Peyer's patch (tissue), 4 donors: ENCODE data around the gene WDR5. TPM values are rescaled to one million over a fixed set of nuclear protein-coding genes. Genes with fewer than 3 reads are reported as not detected.

Source experiments
- DNase-seq, 3 donors: peaks; one replicate each; pipeline ENCODE4 v3.0.0-alpha.2; 2017 to 2019
- H3K27ac ChIP-seq, 4 donors: fragments of 200-600 bp; sonication (generic); one replicate each; pipeline ENCODE4 v1.5.1; 2016 to 2019
- H3K27me3 ChIP-seq, 2 donors: fragments of 200-600 bp; sonication (generic); one replicate each; pipeline ENCODE4 v1.5.1; 2019
- H3K36me3 ChIP-seq, 3 donors: fragments of 200-600 bp; sonication (generic); one replicate each; pipeline ENCODE4 v1.5.1; 2016 to 2019
- H3K4me1 ChIP-seq, 4 donors: fragments of 200-600 bp; sonication (generic); one replicate each; pipeline ENCODE4 v1.5.1; 2016 to 2019
- H3K4me3 ChIP-seq, 4 donors: fragments of 200-600 bp; sonication (generic); 1 replicate in 3 of 4; 2 replicates in 1 of 4; pipeline ENCODE4 v1.5.1; 2016 to 2019; ENCODE audit warnings: mild to moderate bottlenecking in 1 of 4
- H3K9me3 ChIP-seq, 4 donors: fragments of 200-600 bp; sonication (generic); one replicate each; pipeline ENCODE4 v1.5.1; 2016 to 2019; ENCODE audit warnings: mild to moderate bottlenecking in 1 of 4
- CTCF ChIP-seq, 6 experiments: fragments of 450-650 bp in 4 of 6; fragments of 200-600 bp in 2 of 6; sonication (generic) in 1 of 6; IDR thresholded peaks; one replicate each; pipeline ENCODE4 v1.5.1; 2017 to 2019; ENCODE audit warnings: antibody characterized with exemption in 6 of 6, mild to moderate bottlenecking in 3 of 6, moderate library complexity in 1 of 6
- POLR2A ChIP-seq, 2 donors: fragments of 450-650 bp; IDR thresholded peaks; one replicate each; pipeline ENCODE4 v1.5.1; 2017; ENCODE audit warnings: antibody characterized with exemption in 2 of 2, mild to moderate bottlenecking in 2 of 2, moderate library complexity in 2 of 2
- total RNA-seq, 4 donors: library from RNA; depleted of rRNA; stranded (reverse); fragments of >200 nt; gene quantifications; one replicate each; pipeline ENCODE4 v1.1.0, GENCODE V29; 2016

The WDR5 gene
- total RNA-seq, 4 donors from 2014 or later: 21.4 to 34.7 (median 24.2) TPM

DNA sequence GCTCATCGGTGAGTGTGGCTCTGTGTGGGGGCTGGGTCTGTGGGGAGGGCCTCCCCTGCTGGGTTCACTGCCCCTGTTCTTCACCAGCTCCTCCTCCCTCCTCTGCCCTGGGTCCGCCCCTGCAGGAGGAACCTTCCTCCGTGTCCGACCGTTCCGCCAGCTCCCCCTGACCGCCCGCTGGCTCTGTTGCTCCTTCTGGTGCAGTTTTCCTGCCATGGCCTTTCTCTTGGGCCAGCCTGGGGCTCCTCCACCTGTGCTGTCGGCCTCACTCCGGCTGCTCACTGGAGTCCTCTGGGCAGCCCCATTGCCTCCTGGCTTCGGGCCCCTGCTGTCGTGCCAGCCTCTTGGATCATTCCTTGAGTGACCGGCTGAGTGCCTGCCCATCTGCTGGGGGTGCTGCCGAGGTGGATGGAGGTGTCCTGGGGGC, 16.2 kb downstream of the WDR5 start:
- TF ChIP-seq POLR2A (IDR thresholded peaks at IDR 0.05) (no peak), CTCF (IDR thresholded peaks at IDR 0.05) (no peak)
- no peak for DNase-seq
- no peak overlapping the region for H3K4me3 ChIP-seq
- H3K9me3 ChIP-seq: no peaks in the 10 kb centered on the region
- H3K27ac ChIP-seq: no peak overlapping the region
- H3K36me3 ChIP-seq: peaks cover 0 to 97% (median 0%) of the 10 kb centered on the region in 3 donors
- no peaks in the 10 kb centered on the region for H3K27me3 ChIP-seq
- H3K4me1 ChIP-seq: no peaks in the 10 kb centered on the region

GRCh38 chr9:134152488-134152887, 16.6 kb downstream of the WDR5 start:
- DNase-seq: no peak
- no peak overlapping the region for H3K27ac ChIP-seq
- no peaks in the 10 kb centered on the region for H3K4me1 ChIP-seq
- H3K4me3 ChIP-seq: no peak overlapping the region
- H3K9me3 ChIP-seq: no peaks in the 10 kb centered on the region
- TF ChIP-seq POLR2A (IDR thresholded peaks at IDR 0.05) (no peak), CTCF (IDR thresholded peaks at IDR 0.05) (no peak)
- peaks cover 0 to 97% (median 0%) of the 10 kb centered on the region in 3 donors for H3K36me3 ChIP-seq
- no peaks in the 10 kb centered on the region for H3K27me3 ChIP-seq

DNA sequence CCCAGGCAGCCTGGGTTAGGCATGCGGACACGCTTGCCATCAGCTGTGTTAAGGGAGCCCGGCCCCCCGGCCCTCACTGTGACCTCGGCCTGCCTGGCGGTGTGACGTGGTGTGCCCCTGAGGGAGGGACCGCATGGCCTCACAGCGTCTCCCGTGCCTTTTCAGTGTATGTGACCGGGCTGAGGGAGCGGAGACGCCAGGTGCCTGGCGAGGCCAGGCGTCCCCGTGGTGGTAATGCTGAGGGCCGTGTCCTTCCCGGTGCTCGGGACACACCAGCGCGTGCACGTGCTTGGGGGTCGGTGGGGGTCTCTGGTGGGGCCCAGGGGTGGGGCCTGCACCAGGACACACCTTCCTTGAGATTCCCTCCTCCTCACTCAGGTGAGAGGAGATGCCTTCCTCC, 17.6 kb downstream of the WDR5 start:
- Histone ChIP-seq H3K27me3 (no peaks in the 10 kb centered on the region), H3K4me1 (no peaks in the 10 kb centered on the region), H3K27ac (no peak overlapping the region), H3K9me3 (no peaks in the 10 kb centered on the region), H3K36me3 (peaks cover 0 to 99% (median 0%) of the 10 kb centered on the region in 3 donors), H3K4me3 (no peak overlapping the region)
- no peak for TF ChIP-seq POLR2A (IDR thresholded peaks at IDR 0.05)
- no peak for TF ChIP-seq CTCF (IDR thresholded peaks at IDR 0.05)
- DNase-seq: no peak

DNA sequence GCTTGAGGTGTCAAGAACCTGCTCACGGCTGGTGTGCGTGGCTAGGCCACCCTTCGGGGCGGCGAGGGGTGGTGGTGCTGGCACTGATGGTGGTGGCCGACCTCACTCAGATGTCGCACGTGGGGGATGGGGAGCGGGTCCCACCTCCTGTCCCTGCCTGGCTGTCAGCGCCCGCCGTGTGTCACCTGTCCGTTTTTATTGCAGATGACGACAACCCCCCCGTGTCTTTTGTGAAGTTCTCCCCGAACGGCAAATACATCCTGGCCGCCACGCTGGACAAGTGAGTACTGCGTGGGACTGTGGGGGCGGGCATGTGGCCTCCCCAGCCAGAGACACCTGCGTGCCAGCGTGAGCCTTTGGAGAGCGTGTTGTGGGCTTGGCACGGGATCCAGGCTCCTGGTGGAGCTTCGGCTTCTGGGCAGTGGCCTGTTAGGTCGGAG, 18.4 kb downstream of the WDR5 start:
- Histone ChIP-seq H3K36me3 (peaks cover 0 to 98% (median 0%) of the 10 kb centered on the region in 3 donors), H3K9me3 (no peaks in the 10 kb centered on the region), H3K4me3 (no peak overlapping the region), H3K27ac (no peak overlapping the region), H3K27me3 (no peaks in the 10 kb centered on the region), H3K4me1 (no peaks in the 10 kb centered on the region)
- no peak for DNase-seq
- no peak for TF ChIP-seq CTCF (IDR thresholded peaks at IDR 0.05)
- TF ChIP-seq POLR2A (IDR thresholded peaks at IDR 0.05): no peak

DNA sequence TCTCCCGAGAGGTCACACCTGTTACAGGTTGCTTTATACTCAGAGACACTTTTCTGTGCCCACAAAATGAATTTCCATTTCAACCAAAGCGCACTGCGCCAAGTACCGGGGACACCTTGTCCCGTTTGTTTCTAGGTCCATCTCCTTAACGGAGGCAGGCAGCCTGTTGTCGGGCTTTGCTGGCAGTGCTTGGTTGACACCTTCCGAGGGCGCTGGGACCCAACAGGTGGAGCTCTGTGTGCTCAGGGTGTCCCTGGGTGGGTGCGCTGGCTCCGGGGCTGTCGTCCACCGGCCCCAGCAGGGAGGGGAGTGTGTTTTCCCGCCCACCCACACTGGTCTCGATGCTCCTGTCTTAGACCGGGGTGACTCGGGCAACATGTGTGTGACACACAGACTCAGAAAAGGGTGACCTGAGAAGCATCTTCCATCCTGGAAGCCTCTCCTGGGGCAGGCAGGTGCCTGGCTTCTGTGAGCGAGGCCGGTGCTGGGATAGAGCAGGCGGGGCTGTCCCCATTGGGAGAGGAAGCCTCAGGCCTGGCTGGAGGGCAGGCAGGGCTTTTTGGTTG, 20.0 kb downstream of the WDR5 start:
- H3K27me3 ChIP-seq: no peaks in the 10 kb centered on the region
- peaks cover 0 to 82% (median 0%) of the 10 kb centered on the region in 3 donors for H3K36me3 ChIP-seq
- no peak overlapping the region for H3K4me3 ChIP-seq
- TF ChIP-seq POLR2A (IDR thresholded peaks at IDR 0.05) (no peak), CTCF (IDR thresholded peaks at IDR 0.05) (no peak)
- no peak for DNase-seq
- no peak overlapping the region for H3K27ac ChIP-seq
- no peaks in the 10 kb centered on the region for H3K4me1 ChIP-seq
- H3K9me3 ChIP-seq: no peaks in the 10 kb centered on the region
